Measurements from ENCODE around the gene POMGNT2.

GRCh38 chr3:43089081-43089480 lies 16.8 kb downstream of the POMGNT2 start:
- TF ChIP-seq, protein P1, sequence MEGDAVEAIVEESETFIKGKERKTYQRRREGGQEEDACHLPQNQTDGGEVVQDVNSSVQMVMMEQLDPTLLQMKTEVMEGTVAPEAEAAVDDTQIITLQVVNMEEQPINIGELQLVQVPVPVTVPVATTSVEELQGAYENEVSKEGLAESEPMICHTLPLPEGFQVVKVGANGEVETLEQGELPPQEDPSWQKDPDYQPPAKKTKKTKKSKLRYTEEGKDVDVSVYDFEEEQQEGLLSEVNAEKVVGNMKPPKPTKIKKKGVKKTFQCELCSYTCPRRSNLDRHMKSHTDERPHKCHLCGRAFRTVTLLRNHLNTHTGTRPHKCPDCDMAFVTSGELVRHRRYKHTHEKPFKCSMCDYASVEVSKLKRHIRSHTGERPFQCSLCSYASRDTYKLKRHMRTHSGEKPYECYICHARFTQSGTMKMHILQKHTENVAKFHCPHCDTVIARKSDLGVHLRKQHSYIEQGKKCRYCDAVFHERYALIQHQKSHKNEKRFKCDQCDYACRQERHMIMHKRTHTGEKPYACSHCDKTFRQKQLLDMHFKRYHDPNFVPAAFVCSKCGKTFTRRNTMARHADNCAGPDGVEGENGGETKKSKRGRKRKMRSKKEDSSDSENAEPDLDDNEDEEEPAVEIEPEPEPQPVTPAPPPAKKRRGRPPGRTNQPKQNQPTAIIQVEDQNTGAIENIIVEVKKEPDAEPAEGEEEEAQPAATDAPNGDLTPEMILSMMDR (conservative IDR thresholded peaks at IDR 0.05 in 1 of 2, IDR thresholded peaks at IDR 0.05 in 1 of 2; ENCODE audit: low read depth in 1 of 2, low read length in 2 of 2), result no peak
- TF ChIP-seq EZH2 (IDR thresholded peaks at IDR 0.05; ENCODE audit: low read length, missing control alignments), result no peak

Data from fibroblast of lung (primary cell).